Naive thymus-derived CD4-positive, alpha-beta T cell (primary cell): ENCODE data around the gene OOSP3. TPM values are rescaled to one million over a fixed set of nuclear protein-coding genes. Genes with fewer than 3 reads are reported as not detected.
"Not testable (repeated sequence)": the region's sequence is repeated elsewhere in the genome, so short reads cannot be mapped to it uniquely, and the experiment has no call there.

Experiments
- ATAC-seq: fragments of 150-1000 bp; cut with Tn5 transposase; 2 replicates; pipeline ENCODE4 v1.10.0; 2021; ENCODE audit warnings: mild to moderate bottlenecking, moderate library complexity
- CTCF ChIA-PET: fragments of 350-600 bp; sonication (Branson Sonifier 250); formaldehyde crosslinking; loops from one replicate; lab custom pipeline; 2021; ENCODE audit warnings: antibody characterized with exemption; lab: Charles Lee
- POLR2A ChIA-PET: fragments of 350-600 bp; sonication (Branson Sonifier 250); formaldehyde crosslinking; loops from one replicate; lab custom pipeline; 2021; ENCODE audit warnings: antibody characterized with exemption, inconsistent platforms; lab: Charles Lee
- DNase-seq, 9 donors: peaks; one replicate each; pipeline versions ENCODE4 v3.0.0 to v3.0.0-alpha.2; 2020 to 2022; ENCODE audit warnings: mixed read lengths in 1 of 9
- H3K27ac ChIP-seq: one replicate; pipeline ENCODE4 v1.7.0; 2013; ENCODE audit warnings: mild to moderate bottlenecking, low read depth, low read length, moderate library complexity
- H3K27me3 ChIP-seq, 2 donors: one replicate each; pipeline ENCODE4 v1.7.0; 2013; ENCODE audit warnings: low read length in 2 of 2, mild to moderate bottlenecking in 2 of 2, moderate library complexity in 2 of 2; ENCODE audit not compliant: control insufficient read depth in 2 of 2, insufficient read depth in 2 of 2
- H3K36me3 ChIP-seq, 3 experiments: 1 replicate in 2 of 3; 2 replicates in 1 of 3; pipeline ENCODE4 v1.7.0; 2013; ENCODE audit warnings: low read length in 3 of 3, mild to moderate bottlenecking in 3 of 3, moderate library complexity in 1 of 3; ENCODE audit not compliant: insufficient read depth in 3 of 3, control insufficient read depth in 2 of 3
- H3K4me1 ChIP-seq, 2 donors: one replicate each; pipeline ENCODE4 v1.7.0; 2013; ENCODE audit warnings: low read length in 2 of 2, mild to moderate bottlenecking in 2 of 2, moderate library complexity in 1 of 2; ENCODE audit not compliant: control insufficient read depth in 2 of 2, insufficient read depth in 2 of 2
- H3K4me3 ChIP-seq: 2 replicates; pipeline ENCODE4 v1.7.0; 2013; ENCODE audit warnings: mild to moderate bottlenecking, low read length
- H3K9me3 ChIP-seq, 3 experiments: 1 replicate in 2 of 3; 2 replicates in 1 of 3; pipeline ENCODE4 v1.7.0; 2013; ENCODE audit warnings: low read length in 3 of 3; ENCODE audit not compliant: control insufficient read depth in 2 of 3
- H3K27ac Mint-ChIP-seq, 9 donors: one replicate each; pipeline ENCODE4 v1.8.0; 2020 to 2022; ENCODE audit warnings: mixed read lengths in 9 of 9, mild to moderate bottlenecking in 8 of 9, moderate library complexity in 5 of 9, inconsistent platforms in 2 of 9
- H3K27me3 Mint-ChIP-seq, 5 donors: one replicate each; pipeline ENCODE4 v1.8.0; 2021 to 2022; ENCODE audit warnings: mixed read lengths in 5 of 5, mild to moderate bottlenecking in 1 of 5
- H3K36me3 Mint-ChIP-seq, 5 donors: one replicate each; pipeline ENCODE4 v1.8.0; 2020 to 2022; ENCODE audit warnings: mixed read lengths in 5 of 5, mild to moderate bottlenecking in 3 of 5, inconsistent platforms in 1 of 5
- H3K4me1 Mint-ChIP-seq, 7 donors: one replicate each; pipeline ENCODE4 v1.8.0; 2020 to 2022; ENCODE audit warnings: mixed read lengths in 7 of 7, mild to moderate bottlenecking in 3 of 7, inconsistent platforms in 1 of 7
- H3K4me3 Mint-ChIP-seq, 10 donors: one replicate each; pipeline ENCODE4 v1.8.0; 2020 to 2022; ENCODE audit warnings: mild to moderate bottlenecking in 10 of 10, mixed read lengths in 10 of 10, moderate library complexity in 6 of 10, inconsistent platforms in 2 of 10
- H3K9me3 Mint-ChIP-seq, 11 donors: one replicate each; pipeline ENCODE4 v1.8.0; 2020 to 2022; ENCODE audit warnings: mixed read lengths in 11 of 11, mild to moderate bottlenecking in 4 of 11, inconsistent platforms in 1 of 11, moderate library complexity in 1 of 11
- intact Hi-C, 2 donors: fragments of 100-400 bp; cut with micrococcal nuclease; formaldehyde crosslinking; loops; one replicate each; pipeline ENCODE4 v1.15.1; 2023
- polyA plus RNA-seq, 2 donors: library from polyadenylated mRNA; unstranded; fragments of 300-500 nt; fragmentation: Illumina TruSeq; gene quantifications; one replicate each; pipeline ENCODE4 v1.2.3, GENCODE V29; 2021
- total RNA-seq, 6 experiments: library from RNA in 5 of 6; stranded (reverse) in 5 of 6; gene quantifications; 1 replicate in 5 of 6; 2 replicates in 1 of 6; pipeline ENCODE4 v1.2.3 and lab custom pipeline; 2021 to 2026

Gene OOSP3
- total and polyA plus RNA-seq, 7 experiments from 2014 or later = not detected

DNA sequence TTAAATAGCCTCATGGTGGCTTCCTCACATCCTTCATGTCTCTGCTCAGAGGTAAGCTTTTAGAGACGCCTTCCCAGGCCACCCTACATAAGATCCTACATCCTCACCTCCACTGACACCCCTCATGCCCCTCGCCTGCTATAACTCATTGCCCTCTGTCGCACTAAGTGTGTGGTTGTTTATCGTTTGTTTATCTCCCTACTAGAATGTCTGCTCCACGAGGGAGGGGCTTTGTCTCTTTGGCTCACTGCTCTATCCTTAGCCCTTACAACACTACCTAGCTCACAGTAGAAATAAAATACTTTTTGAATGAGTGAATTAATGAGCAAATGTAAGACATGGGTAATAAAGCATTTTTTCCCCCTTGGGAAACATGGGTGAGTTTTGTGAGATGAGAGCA, 32.0 kb upstream of the OOSP3 start:
- no peak for ATAC-seq

DNA sequence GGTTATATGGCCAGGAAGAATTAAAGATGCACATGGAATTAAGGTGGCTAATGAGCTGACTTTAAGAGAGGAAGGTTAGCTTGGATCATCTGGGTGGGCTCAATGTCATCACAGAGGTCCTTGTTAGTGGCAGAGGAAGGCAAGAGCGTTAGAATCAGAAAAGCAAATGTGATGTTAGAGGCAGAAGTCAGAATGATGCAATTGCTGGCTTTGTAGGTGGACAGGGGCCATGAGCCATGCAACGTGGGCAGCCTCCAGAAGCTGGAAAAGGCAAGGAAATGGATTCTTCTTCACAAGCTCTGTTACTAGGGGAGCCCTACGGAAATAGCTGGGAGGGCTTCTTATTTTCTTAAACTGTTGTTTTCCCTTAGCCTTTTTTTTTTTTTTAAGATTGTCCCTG, 31.0 kb upstream of the OOSP3 start:
- no peak overlapping the region for H3K27ac Mint-ChIP-seq
- H3K27ac ChIP-seq = no peak overlapping the region
- no peaks in the 10 kb centered on the region for H3K36me3 ChIP-seq
- ChIA-PET POLR2A (no interaction called here), CTCF (no interaction called here)
- H3K36me3 Mint-ChIP-seq = no peaks in the 10 kb centered on the region
- H3K4me1 Mint-ChIP-seq = no peaks in the 10 kb centered on the region
- no peak overlapping the region for H3K4me3 Mint-ChIP-seq
- H3K9me3 Mint-ChIP-seq = peaks cover 0 to 9% (median 0%) of the 10 kb centered on the region in 11 donors
- intact Hi-C loops = no loop called here
- DNase-seq (no peak), ATAC-seq (no peak)
- no peaks in the 10 kb centered on the region for H3K9me3 ChIP-seq
- no peak overlapping the region for H3K4me3 ChIP-seq
- peaks cover 0 to 8% (median 4%) of the 10 kb centered on the region in 5 donors for H3K27me3 Mint-ChIP-seq
- no peaks in the 10 kb centered on the region for H3K4me1 ChIP-seq
- no peaks in the 10 kb centered on the region for H3K27me3 ChIP-seq

More for the DNA sequence above, 32.0 kb upstream of the OOSP3 start:
- Histone ChIP-seq H3K4me3 (no peak overlapping the region), H3K27ac (no peak overlapping the region), H3K9me3 (no peaks in the 10 kb centered on the region), H3K4me1 (no peaks in the 10 kb centered on the region), H3K27me3 (no peaks in the 10 kb centered on the region), H3K36me3 (no peaks in the 10 kb centered on the region)
- no peaks in the 10 kb centered on the region for H3K4me1 Mint-ChIP-seq
- intact Hi-C loops = no loop called here
- H3K9me3 Mint-ChIP-seq = peaks cover 0 to 9% (median 0%) of the 10 kb centered on the region in 11 donors
- CTCF ChIA-PET = no interaction called here
- no peak overlapping the region for H3K4me3 Mint-ChIP-seq
- peaks cover 0 to 10% (median 8%) of the 10 kb centered on the region in 5 donors for H3K27me3 Mint-ChIP-seq
- H3K36me3 Mint-ChIP-seq = no peaks in the 10 kb centered on the region
- no peak overlapping the region for H3K27ac Mint-ChIP-seq
- POLR2A ChIA-PET = no interaction called here
- no peak for DNase-seq

DNA sequence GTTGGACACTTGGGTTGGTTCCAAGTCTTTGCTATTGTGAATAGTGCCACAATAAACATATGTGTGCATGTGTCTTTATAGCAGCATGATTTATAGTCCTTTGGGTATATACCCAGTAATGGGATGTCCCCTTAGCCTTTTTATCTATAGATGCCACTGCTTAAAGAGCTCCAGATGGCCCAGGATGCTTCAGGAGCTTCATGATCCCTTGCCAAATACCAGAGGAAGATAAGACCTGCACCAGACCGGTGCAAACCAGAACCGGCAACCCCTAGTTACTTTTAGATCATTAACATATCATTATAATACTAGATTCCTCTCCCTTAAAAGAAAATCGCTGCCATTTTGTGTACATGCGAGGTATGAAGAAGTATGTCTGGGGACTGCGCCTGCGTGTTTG, 30.1 kb upstream of the OOSP3 start:
- H3K27ac Mint-ChIP-seq, H3K4me3 Mint-ChIP-seq, CTCF ChIA-PET, DNase-seq, H3K4me1 ChIP-seq, H3K4me3 ChIP-seq, H3K27ac ChIP-seq, H3K9me3 ChIP-seq, H3K36me3 Mint-ChIP-seq, ATAC-seq, H3K27me3 ChIP-seq, H3K9me3 Mint-ChIP-seq, POLR2A ChIA-PET, H3K36me3 ChIP-seq, H3K4me1 Mint-ChIP-seq, intact Hi-C loops: not testable (repeated sequence)
- H3K27me3 Mint-ChIP-seq = peaks cover 0 to 10% (median 4%) of the 10 kb centered on the region in 5 donors

DNA sequence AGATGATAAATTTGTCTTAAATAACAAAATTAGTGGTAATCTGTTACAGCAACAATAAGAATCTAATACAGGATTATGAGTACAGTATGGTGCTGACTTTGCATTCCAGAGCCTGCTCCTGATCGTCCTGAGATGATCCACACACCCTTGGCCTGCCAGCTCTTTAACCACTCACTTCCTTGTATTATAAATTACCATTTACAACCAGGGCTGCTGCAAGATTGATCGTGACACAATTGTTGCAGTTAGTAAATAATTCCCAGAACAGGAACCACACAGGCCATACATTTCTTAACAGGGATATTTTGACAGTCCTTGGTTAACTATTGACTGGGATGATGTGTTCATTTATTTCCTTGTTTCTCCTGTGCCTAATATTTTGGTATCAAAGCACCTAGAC, 29.5 kb upstream of the OOSP3 start:
- Histone ChIP-seq H3K4me1 (no peaks in the 10 kb centered on the region), H3K27me3 (peaks cover 0 to 3% of the 10 kb centered on the region in 2 donors), H3K4me3 (no peak overlapping the region), H3K27ac (no peak overlapping the region), H3K9me3 (no peaks in the 10 kb centered on the region), H3K36me3 (no peaks in the 10 kb centered on the region)
- Mint-ChIP-seq H3K27ac (no peak overlapping the region), H3K27me3 (peaks cover 0 to 12% (median 4%) of the 10 kb centered on the region in 5 donors), H3K4me1 (no peaks in the 10 kb centered on the region), H3K36me3 (no peaks in the 10 kb centered on the region), H3K4me3 (no peak overlapping the region), H3K9me3 (peaks cover 0 to 9% (median 0%) of the 10 kb centered on the region in 11 donors)
- ATAC-seq (no peak), DNase-seq (no peak)
- CTCF ChIA-PET = no interaction called here
- POLR2A ChIA-PET = no interaction called here
- intact Hi-C loops = no loop called here

DNA sequence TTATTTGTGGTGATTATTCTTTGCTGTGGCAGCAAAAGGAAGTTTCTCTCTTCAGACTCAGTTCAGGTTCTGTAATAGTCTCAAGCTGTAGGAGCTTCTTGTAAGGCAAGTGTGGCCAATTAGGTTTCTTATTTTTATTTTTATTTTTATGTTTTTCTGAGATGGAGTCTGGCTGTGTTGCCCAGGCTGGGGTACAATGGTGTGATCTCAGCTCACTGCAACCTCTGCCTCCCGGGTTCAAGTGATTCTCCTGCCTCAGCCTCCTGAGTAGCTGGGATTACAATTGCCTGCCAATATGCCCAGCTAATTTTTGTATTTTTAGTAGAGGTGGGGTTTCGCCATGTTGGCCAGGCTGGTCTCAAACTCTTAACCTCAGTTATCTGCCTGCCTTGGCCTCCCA, 29.0 kb upstream of the OOSP3 start:
- H3K27me3 ChIP-seq, H3K4me3 ChIP-seq, H3K4me1 ChIP-seq, ATAC-seq, H3K4me3 Mint-ChIP-seq, H3K36me3 ChIP-seq, H3K9me3 ChIP-seq, CTCF ChIA-PET, intact Hi-C loops, H3K36me3 Mint-ChIP-seq, H3K9me3 Mint-ChIP-seq, POLR2A ChIA-PET, H3K27ac ChIP-seq, H3K4me1 Mint-ChIP-seq, H3K27ac Mint-ChIP-seq, DNase-seq: not testable (repeated sequence)
- peaks cover 0 to 12% (median 4%) of the 10 kb centered on the region in 5 donors for H3K27me3 Mint-ChIP-seq

DNA sequence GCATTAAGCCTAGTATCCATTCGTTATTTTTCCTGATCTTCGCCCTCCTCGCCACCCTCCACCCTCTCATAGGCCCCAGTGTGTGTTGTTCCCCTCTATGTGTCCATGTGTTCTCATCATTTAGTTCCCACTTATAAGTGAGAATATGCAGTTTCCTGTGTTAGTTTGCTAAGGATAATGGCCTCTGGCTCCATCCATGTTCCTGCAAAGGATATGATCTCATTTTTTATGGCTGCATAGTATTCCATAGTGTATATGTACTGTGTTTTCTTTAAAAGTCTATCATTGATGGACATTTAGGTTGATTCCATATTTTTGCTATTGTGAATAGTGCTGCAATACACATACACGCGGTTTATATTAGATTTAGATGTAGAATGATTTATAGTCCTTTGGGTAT, 27.2 kb upstream of the OOSP3 start:
- DNase-seq, H3K27ac Mint-ChIP-seq, H3K9me3 Mint-ChIP-seq, H3K27ac ChIP-seq, H3K4me3 ChIP-seq, ATAC-seq, H3K9me3 ChIP-seq, H3K36me3 Mint-ChIP-seq, H3K27me3 ChIP-seq, H3K4me3 Mint-ChIP-seq, CTCF ChIA-PET, POLR2A ChIA-PET, H3K4me1 ChIP-seq, H3K4me1 Mint-ChIP-seq, intact Hi-C loops, H3K36me3 ChIP-seq: not testable (repeated sequence)
- H3K27me3 Mint-ChIP-seq = peaks cover 4 to 12% (median 4%) of the 10 kb centered on the region in 5 donors

DNA sequence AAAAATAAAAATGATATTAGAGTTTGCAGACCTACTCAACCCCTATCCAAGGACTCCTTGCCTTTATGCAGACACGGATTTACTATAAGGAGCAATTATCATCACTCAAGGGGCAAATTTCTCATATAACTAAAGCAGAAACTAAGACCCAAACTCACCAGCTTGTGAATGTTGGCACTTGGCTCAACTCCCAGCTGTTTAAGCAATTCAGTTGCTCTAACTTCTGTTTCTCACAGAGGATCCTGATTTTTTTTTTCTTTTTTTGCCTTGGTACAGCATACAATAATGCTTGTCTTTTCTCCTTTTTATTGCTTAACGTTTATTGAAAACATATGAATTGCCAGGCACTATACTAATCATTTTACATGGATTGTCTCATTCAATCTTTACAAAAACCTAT, 23.7 kb upstream of the OOSP3 start:
- Mint-ChIP-seq H3K27ac (no peak overlapping the region), H3K36me3 (peaks cover 0 to 14% (median 0%) of the 10 kb centered on the region in 5 donors), H3K4me1 (peaks cover 0 to 27% (median 4%) of the 10 kb centered on the region in 7 donors), H3K4me3 (no peak overlapping the region), H3K27me3 (peaks cover 4 to 23% (median 5%) of the 10 kb centered on the region in 5 donors), H3K9me3 (peaks cover 0 to 6% (median 0%) of the 10 kb centered on the region in 11 donors)
- CTCF ChIA-PET = no interaction called here
- Histone ChIP-seq H3K36me3 (no peaks in the 10 kb centered on the region), H3K27me3 (peaks cover 0 to 3% of the 10 kb centered on the region in 2 donors), H3K9me3 (no peaks in the 10 kb centered on the region), H3K27ac (no peak overlapping the region), H3K4me3 (no peak overlapping the region), H3K4me1 (no peaks in the 10 kb centered on the region)
- ATAC-seq (no peak), DNase-seq (no peak)
- POLR2A ChIA-PET = no interaction called here
- intact Hi-C loops = no loop called here
